Activated B cell treated with CpG ODN at 0.5 μM for 24 hours (primary cell): ENCODE measurements around the gene TPM2. TPM values are rescaled to one million over a fixed set of nuclear protein-coding genes. Genes with fewer than 3 reads are reported as not detected.

Experiments
- ATAC-seq: fragments of 200-7000 bp; cut with Tn5 transposase; one replicate; pipeline ENCODE4 v1.10.0; 2021; ENCODE audit warnings: low read depth, mild to moderate bottlenecking, moderate library complexity
- CTCF ChIA-PET: fragments of 350-600 bp; sonication (Branson Sonifier 250); formaldehyde crosslinking; loops from one replicate; lab custom pipeline; 2021; ENCODE audit warnings: antibody characterized with exemption; lab: Charles Lee
- POLR2A ChIA-PET: fragments of 350-600 bp; sonication (Branson Sonifier 250); formaldehyde crosslinking; loops from one replicate; lab custom pipeline; 2021; ENCODE audit warnings: antibody characterized with exemption; lab: Charles Lee
- DNase-seq: peaks from one replicate; pipeline ENCODE4 v3.0.0; 2022
- H3K27ac Mint-ChIP-seq: one replicate; pipeline ENCODE4 v1.8.0; 2020; ENCODE audit warnings: mixed read lengths
- H3K27me3 Mint-ChIP-seq: one replicate; pipeline ENCODE4 v1.8.0; 2021; ENCODE audit warnings: mixed read lengths
- H3K36me3 Mint-ChIP-seq: one replicate; pipeline ENCODE4 v1.8.0; 2021; ENCODE audit warnings: low read depth, mixed read lengths
- H3K4me1 Mint-ChIP-seq: one replicate; pipeline ENCODE4 v1.8.0; 2021; ENCODE audit warnings: mixed read lengths
- H3K4me3 Mint-ChIP-seq: one replicate; pipeline ENCODE4 v1.8.0; 2020; ENCODE audit warnings: mild to moderate bottlenecking, mixed read lengths
- H3K9me3 Mint-ChIP-seq: one replicate; pipeline ENCODE4 v1.8.0; 2020; ENCODE audit warnings: mixed read lengths
- intact Hi-C: fragments of 100-400 bp; cut with micrococcal nuclease; formaldehyde crosslinking; loops from one replicate; pipeline ENCODE4 v1.15.1; 2024
- total RNA-seq: library from RNA; stranded (reverse); gene quantifications from 2 replicates; pipeline ENCODE4 v1.2.3, GENCODE V29; 2022
- TF ChIP-seq, protein P1 (sequence below): fragments of 200-600 bp; IDR thresholded peaks from one replicate; pipeline ENCODE4 v1.8.0; 2022; ENCODE audit warnings: antibody characterized with exemption, mild to moderate bottlenecking

TPM2 gene
- total RNA-seq, 1 donor from 2014 or later, result 2.0 TPM

DNA sequence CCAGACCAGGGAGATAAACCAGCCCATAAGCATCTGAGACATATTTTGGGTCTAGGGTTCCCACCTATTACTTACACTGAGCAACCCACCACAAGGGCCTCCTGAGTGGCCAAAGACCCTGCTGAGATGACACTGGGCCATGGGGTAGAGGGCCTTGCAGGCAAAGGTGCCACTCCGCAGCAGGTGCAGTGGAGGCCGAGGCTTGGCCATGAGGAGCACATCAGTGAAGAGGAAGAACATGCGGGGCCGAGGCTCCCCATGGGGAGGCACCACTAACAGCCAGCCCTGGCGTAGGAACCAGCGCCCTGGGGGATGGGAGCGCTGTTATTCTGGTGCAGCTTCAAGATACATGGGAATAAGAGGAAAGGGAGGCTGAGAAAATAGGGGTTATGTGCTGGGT lies 27.3 kb downstream of the TPM2 start:
- CTCF ChIA-PET, result interaction anchor here (2.3 to 12.0 kb wide), 2 partner anchors 34 to 47 kb away, joined by 12 to 127 read pairs; partner anchors contain the start of gene CD72
- Mint-ChIP-seq H3K36me3 (peaks cover 33% of the 10 kb centered on the region), H3K4me1 (peaks cover 71% of the 10 kb centered on the region), H3K9me3 (no peaks in the 10 kb centered on the region), H3K4me3 (no peak overlapping the region), H3K27ac (peak overlapping the region; percentile 75), H3K27me3 (peaks cover 5% of the 10 kb centered on the region)
- POLR2A ChIA-PET, result interaction anchor here (1.0 to 4.2 kb wide), 4 partner anchors 15 to 46 kb away, joined by 3 to 16 read pairs (median 4); partner anchors contain the start of gene CD72
- intact Hi-C loops, result no loop called here
- no peak for ATAC-seq
- DNase-seq, result no peak
- TF ChIP-seq, protein P1, sequence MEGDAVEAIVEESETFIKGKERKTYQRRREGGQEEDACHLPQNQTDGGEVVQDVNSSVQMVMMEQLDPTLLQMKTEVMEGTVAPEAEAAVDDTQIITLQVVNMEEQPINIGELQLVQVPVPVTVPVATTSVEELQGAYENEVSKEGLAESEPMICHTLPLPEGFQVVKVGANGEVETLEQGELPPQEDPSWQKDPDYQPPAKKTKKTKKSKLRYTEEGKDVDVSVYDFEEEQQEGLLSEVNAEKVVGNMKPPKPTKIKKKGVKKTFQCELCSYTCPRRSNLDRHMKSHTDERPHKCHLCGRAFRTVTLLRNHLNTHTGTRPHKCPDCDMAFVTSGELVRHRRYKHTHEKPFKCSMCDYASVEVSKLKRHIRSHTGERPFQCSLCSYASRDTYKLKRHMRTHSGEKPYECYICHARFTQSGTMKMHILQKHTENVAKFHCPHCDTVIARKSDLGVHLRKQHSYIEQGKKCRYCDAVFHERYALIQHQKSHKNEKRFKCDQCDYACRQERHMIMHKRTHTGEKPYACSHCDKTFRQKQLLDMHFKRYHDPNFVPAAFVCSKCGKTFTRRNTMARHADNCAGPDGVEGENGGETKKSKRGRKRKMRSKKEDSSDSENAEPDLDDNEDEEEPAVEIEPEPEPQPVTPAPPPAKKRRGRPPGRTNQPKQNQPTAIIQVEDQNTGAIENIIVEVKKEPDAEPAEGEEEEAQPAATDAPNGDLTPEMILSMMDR, result no peak

DNA sequence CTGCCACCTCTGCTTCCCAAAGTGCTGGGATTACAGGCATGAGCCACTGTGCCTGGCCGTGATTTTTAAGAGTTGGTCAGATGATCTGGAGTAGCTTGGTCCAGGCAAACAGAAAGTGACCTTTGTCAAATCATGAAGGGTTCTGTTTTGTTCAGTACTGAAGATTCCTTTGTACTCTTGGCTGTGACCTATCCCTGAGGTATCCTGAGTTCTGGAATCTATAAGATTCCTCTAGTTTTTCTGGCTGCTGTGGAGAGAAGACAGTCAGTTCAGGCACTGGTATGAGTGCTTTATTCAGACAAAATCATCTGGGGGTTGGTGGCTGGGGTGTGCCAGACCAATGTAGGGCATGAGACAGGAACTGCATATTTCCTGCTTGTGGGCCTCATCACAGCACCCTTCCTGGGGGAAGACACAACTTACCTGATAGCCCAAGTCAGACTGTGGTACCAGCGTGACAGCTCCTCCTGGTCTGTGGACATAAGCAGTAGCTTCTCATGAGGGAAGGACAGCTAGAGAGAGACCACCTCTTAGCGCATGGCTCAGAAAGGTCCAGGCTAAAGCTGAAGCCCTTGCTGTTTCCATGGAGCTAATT lies 27.9 kb downstream of the TPM2 start:
- peak overlapping the region; percentile 55 for H3K4me3 Mint-ChIP-seq
- H3K36me3 Mint-ChIP-seq, result peaks cover 33% of the 10 kb centered on the region
- intact Hi-C loops, result no loop called here
- ATAC-seq, result no peak
- no peak for DNase-seq
- peaks cover 5% of the 10 kb centered on the region for H3K27me3 Mint-ChIP-seq
- CTCF ChIA-PET, result interaction anchor here (1.0 to 12.0 kb wide), 3 partner anchors 33 to 47 kb away, joined by 3 to 127 read pairs (median 12); partner anchors contain the start of gene CD72
- POLR2A ChIA-PET, result interaction anchor here (1.0 to 4.2 kb wide), 7 partner anchors 14 to 71 kb away, joined by 3 to 16 read pairs (median 5); partner anchors contain the start of genes CD72 and CREB3
- H3K9me3 Mint-ChIP-seq, result no peaks in the 10 kb centered on the region
- TF ChIP-seq, protein P1, result no peak
- peak overlapping the region; percentile 70 for H3K27ac Mint-ChIP-seq
- peaks cover 76% of the 10 kb centered on the region for H3K4me1 Mint-ChIP-seq

DNA sequence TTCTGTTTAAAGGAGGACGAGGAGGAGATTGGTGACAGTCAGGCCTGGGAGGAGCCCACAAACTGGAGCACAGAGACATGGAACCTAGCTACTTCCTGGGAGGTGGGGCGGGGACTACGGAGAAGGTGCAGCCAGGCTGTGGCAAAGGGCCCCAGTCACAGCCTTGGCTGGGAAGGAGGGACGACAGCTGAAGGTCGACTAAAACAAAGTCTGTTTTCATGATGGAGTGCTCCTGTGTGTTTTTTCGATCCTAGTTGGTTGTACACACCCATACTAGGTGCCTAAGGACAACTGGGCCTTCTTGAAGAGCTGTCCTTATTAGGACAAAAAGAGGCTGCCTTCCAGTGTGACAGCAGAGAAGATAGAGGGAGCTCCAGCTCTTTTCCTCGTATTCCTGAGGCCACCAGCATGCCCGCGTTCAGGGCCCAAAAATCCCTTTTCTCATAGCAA lies 28.7 kb downstream of the TPM2 start:
- Mint-ChIP-seq H3K27me3 (peaks cover 5% of the 10 kb centered on the region), H3K27ac (peak overlapping the region; percentile 24), H3K9me3 (no peaks in the 10 kb centered on the region), H3K36me3 (peaks cover 33% of the 10 kb centered on the region), H3K4me1 (peaks cover 75% of the 10 kb centered on the region), H3K4me3 (peak overlapping the region; percentile 12)
- TF ChIP-seq, protein P1, result no peak
- CTCF ChIA-PET, result interaction anchor here (0.6 to 12.0 kb wide), 5 partner anchors 34 to 57 kb away, joined by 3 to 127 read pairs (median 5); partner anchors contain the start of gene CD72
- ATAC-seq (no peak), DNase-seq (no peak)
- POLR2A ChIA-PET, result interaction anchor here (1.4 to 1.8 kb wide), 5 partner anchors 15 to 72 kb away, joined by 3 to 6 read pairs (median 5); partner anchors contain the start of gene CREB3
- intact Hi-C loops, result no loop called here

DNA sequence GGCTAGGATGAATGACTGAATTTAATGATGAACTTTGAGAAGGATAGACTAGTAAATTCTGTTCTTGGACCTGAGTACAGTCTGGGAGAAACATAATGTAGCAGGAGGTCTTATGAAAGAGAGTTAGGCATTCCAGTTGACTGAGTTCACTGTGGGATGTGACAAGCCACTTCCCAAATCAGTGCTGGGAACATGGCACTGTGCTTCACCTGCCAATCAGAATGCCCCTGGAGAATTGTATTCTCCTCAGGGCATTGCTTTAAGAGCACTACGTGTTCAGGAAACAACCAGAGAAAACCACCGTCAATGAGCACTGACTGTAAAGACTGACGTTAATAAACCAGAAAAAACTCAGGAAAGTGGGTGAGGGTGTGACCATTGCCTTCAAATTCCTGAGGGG lies 30.4 kb downstream of the TPM2 start:
- ChIA-PET POLR2A (interaction anchor here (1.0 to 18.0 kb wide), 8 partner anchors 13 to 97 kb away, joined by 3 to 549 read pairs (median 30); partner anchors contain the start of genes CD72, CREB3, TESK1 and TLN1), CTCF (interaction anchor here (0.6 to 12.0 kb wide), 15 partner anchors 11 to 129 kb away, joined by 3 to 127 read pairs (median 6); partner anchors contain the start of genes CD72 and TESK1)
- H3K27ac Mint-ChIP-seq, result peak overlapping the region; percentile 99
- peak overlapping the region; percentile 88 for H3K4me3 Mint-ChIP-seq
- ATAC-seq, result no peak
- no peak for DNase-seq
- peaks cover 33% of the 10 kb centered on the region for H3K36me3 Mint-ChIP-seq
- TF ChIP-seq, protein P1, result no peak
- peaks cover 5% of the 10 kb centered on the region for H3K27me3 Mint-ChIP-seq
- no peaks in the 10 kb centered on the region for H3K9me3 Mint-ChIP-seq
- intact Hi-C loops, result loop anchor here (1.0 to 2.0 kb wide), 3 partner anchors 21 to 671 kb away; partner anchors contain the start of gene DNAJB5
- peaks cover 78% of the 10 kb centered on the region for H3K4me1 Mint-ChIP-seq

DNA sequence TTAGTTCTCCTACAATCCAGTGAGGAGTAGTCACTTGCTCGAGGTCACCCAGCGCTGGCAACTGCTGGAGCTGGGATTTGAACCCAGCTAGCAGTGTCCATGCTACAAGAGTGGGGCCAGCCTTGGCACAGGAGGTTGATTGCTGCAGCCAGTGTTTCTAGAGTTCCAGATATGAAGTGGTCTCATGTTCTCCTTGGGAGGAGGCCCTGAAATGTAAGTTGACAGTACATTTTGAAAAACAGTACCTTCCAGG lies 30.8 kb downstream of the TPM2 start:
- TF ChIP-seq, protein P1, result no peak
- H3K4me1 Mint-ChIP-seq, result peaks cover 83% of the 10 kb centered on the region
- H3K9me3 Mint-ChIP-seq, result no peaks in the 10 kb centered on the region
- peak overlapping the region; percentile 99 for H3K27ac Mint-ChIP-seq
- H3K36me3 Mint-ChIP-seq, result peaks cover 33% of the 10 kb centered on the region
- DNase-seq (no peak), ATAC-seq (no peak)
- H3K4me3 Mint-ChIP-seq, result peak overlapping the region; percentile 88
- CTCF ChIA-PET, result interaction anchor here (0.6 to 12.0 kb wide), 16 partner anchors 11 to 130 kb away, joined by 3 to 127 read pairs (median 5); partner anchors contain the start of genes CD72, GBA2, RGP1 and TESK1
- POLR2A ChIA-PET, result interaction anchor here (1.0 to 18.0 kb wide), 13 partner anchors 12 to 556 kb away, joined by 3 to 549 read pairs (median 12); partner anchors contain the start of genes CD72, CREB3, STOML2 and TESK1
- intact Hi-C loops, result loop anchor here (1.0 to 2.0 kb wide), 8 partner anchors 22 to 670 kb away; partner anchors contain the start of genes CREB3, DNAJB5, HINT2 and TLN1
- H3K27me3 Mint-ChIP-seq, result peaks cover 5% of the 10 kb centered on the region
